Kidney (tissue), 14 donors: ENCODE measurements around the gene QSER1. TPM values are rescaled to one million over a fixed set of nuclear protein-coding genes. Genes with fewer than 3 reads are reported as not detected.

Source experiments
- DNase-seq, 5 donors: peaks; one replicate each; pipeline ENCODE4 v3.0.0-alpha.2; 2013 to 2020
- FAIRE-seq: peaks from 2 replicates; lab custom pipeline; 2012; peaks lifted over from hg19 to GRCh38; lab: Jason Lieb, UNC
- H3K27ac ChIP-seq, 2 donors: one replicate each; pipeline ENCODE4 v1.7.0; 2013; ENCODE audit warnings: low read depth in 2 of 2, low read length in 2 of 2, inconsistent platforms in 1 of 2
- H3K27me3 ChIP-seq: one replicate; pipeline ENCODE4 v1.7.1; 2013; ENCODE audit warnings: low read length, inconsistent platforms; ENCODE audit not compliant: control insufficient read depth, insufficient read depth
- H3K36me3 ChIP-seq, 3 donors: one replicate each; pipeline versions ENCODE4 v1.7.0 to v1.7.1; 2013; ENCODE audit warnings: low read length in 3 of 3, control low read depth in 1 of 3, inconsistent platforms in 1 of 3; ENCODE audit not compliant: insufficient read depth in 3 of 3, control insufficient read depth in 2 of 3
- H3K4me1 ChIP-seq, 3 donors: one replicate each; pipeline versions ENCODE4 v1.7.0 to v1.7.1; 2013; ENCODE audit warnings: low read length in 3 of 3, inconsistent platforms in 1 of 3, low read depth in 1 of 3; ENCODE audit not compliant: control insufficient read depth in 2 of 3, insufficient read depth in 2 of 3
- H3K4me3 ChIP-seq, 3 donors: one replicate each; pipeline versions ENCODE4 v1.7.0 to v1.8.1; 2013; ENCODE audit warnings: low read length in 3 of 3, control low read depth in 1 of 3, inconsistent platforms in 1 of 3
- H3K9ac ChIP-seq, 3 donors: one replicate each; pipeline versions ENCODE4 v1.7.0 to v1.7.1; 2013; ENCODE audit warnings: low read length in 3 of 3, control low read depth in 1 of 3, inconsistent platforms in 1 of 3
- H3K9me3 ChIP-seq, 3 donors: one replicate each; pipeline versions ENCODE4 v1.7.0 to v1.7.1; 2013; ENCODE audit warnings: low read length in 3 of 3, control low read depth in 1 of 3, inconsistent platforms in 1 of 3; ENCODE audit not compliant: control insufficient read depth in 2 of 3, insufficient read depth in 1 of 3
- intact Hi-C: fragments of 100-400 bp; cut with DNase I; formaldehyde crosslinking; loops from one replicate; pipeline ENCODE4 v1.11.1; 2022
- polyA plus RNA-seq: library from polyadenylated mRNA; stranded (reverse); fragments of 350-450 nt; fragmentation: Illumina TruSeq; extraction: RNeasy Lipid Tissue Mini Kit (QIAGEN cat#74804); gene quantifications from one replicate; pipeline ENCODE4 v1.2.3, GENCODE V29; 2014; ENCODE audit warnings: low read depth, low replicate concordance; ENCODE audit not compliant: insufficient read depth
- total RNA-seq: library from RNA; stranded (reverse); fragmentation: NEBNext Ultra II Directional; extraction: Animal tissue kit (Norgen Biotek cat#: 25700); gene quantifications from one replicate; pipeline ENCODE4 v1.2.1, GENCODE V29; 2021
- TF ChIP-seq, protein P1 (sequence below): IDR thresholded peaks from 3 replicates; pipeline ENCODE4 v1.5.1; 2012; ENCODE audit warnings: mild to moderate bottlenecking, moderate library complexity, borderline replicate concordance; ENCODE audit not compliant: insufficient read depth; ENCODE audit errors: extremely low read depth
- donor health status: control.
- donor health status: control.
- donor health status: control.
- donor health status: control.
- donor health status: control.
- donor health status: DM: yes; HTN: yes; CAD: no.
- donor health status: Normal renal cell carcinoma (clear cell type).

Gene QSER1
- total and polyA plus RNA-seq, 2 donors from 2014 or later = 2.8 to 27.4 TPM

- DNase-seq (peak in 3 of 5 donors; percentile 52 to 77 (median 76)), FAIRE-seq (no peak)
- H3K36me3 ChIP-seq = no peaks in the 10 kb centered on the region
Measured at GRCh38 chr11:33021501-33021900, 128.9 kb downstream of the QSER1 start.

DNA sequence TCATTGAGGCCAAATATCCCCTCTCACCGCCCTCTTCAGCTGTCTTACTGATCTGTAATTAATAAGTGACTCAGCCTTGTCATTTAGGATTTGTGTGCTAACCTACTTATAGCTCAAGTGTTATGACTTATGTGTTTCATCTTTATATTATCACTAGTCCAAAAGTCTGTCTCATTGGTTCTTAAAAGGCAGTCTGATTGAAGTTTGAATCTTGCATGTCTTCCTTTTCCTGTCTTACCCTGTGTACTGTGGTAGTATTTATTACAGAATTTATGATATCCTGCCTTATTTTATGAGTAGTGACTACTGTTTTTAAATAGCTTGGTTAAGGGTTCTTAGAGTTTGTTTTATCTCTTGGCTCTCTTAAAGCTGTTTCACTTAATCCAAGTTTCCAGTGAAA is 129.3 kb downstream of the QSER1 start:
- TF ChIP-seq, protein P1, sequence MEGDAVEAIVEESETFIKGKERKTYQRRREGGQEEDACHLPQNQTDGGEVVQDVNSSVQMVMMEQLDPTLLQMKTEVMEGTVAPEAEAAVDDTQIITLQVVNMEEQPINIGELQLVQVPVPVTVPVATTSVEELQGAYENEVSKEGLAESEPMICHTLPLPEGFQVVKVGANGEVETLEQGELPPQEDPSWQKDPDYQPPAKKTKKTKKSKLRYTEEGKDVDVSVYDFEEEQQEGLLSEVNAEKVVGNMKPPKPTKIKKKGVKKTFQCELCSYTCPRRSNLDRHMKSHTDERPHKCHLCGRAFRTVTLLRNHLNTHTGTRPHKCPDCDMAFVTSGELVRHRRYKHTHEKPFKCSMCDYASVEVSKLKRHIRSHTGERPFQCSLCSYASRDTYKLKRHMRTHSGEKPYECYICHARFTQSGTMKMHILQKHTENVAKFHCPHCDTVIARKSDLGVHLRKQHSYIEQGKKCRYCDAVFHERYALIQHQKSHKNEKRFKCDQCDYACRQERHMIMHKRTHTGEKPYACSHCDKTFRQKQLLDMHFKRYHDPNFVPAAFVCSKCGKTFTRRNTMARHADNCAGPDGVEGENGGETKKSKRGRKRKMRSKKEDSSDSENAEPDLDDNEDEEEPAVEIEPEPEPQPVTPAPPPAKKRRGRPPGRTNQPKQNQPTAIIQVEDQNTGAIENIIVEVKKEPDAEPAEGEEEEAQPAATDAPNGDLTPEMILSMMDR = no peak
- no peak for FAIRE-seq
- H3K36me3 ChIP-seq = no peaks in the 10 kb centered on the region
- H3K27ac ChIP-seq = no peak overlapping the region
- H3K4me3 ChIP-seq = no peak overlapping the region
- H3K4me1 ChIP-seq = peaks cover 0 to 5% (median 3%) of the 10 kb centered on the region in 3 donors
- H3K9ac ChIP-seq = no peak overlapping the region
- no peaks in the 10 kb centered on the region for H3K27me3 ChIP-seq
- DNase-seq = peak in 2 of 5 donors; percentile 19 to 31
- no peaks in the 10 kb centered on the region for H3K9me3 ChIP-seq
- intact Hi-C loops = no loop called here

More at GRCh38 chr11:33021501-33021900, 128.9 kb downstream of the QSER1 start:
- no peaks in the 10 kb centered on the region for H3K9me3 ChIP-seq
- no peak overlapping the region for H3K9ac ChIP-seq
- TF ChIP-seq, protein P1 = no peak
- no peak overlapping the region for H3K27ac ChIP-seq
- no peak overlapping the region for H3K4me3 ChIP-seq
- H3K4me1 ChIP-seq = peaks cover 0 to 5% (median 3%) of the 10 kb centered on the region in 3 donors
- H3K27me3 ChIP-seq = no peaks in the 10 kb centered on the region
- intact Hi-C loops = no loop called here

DNA sequence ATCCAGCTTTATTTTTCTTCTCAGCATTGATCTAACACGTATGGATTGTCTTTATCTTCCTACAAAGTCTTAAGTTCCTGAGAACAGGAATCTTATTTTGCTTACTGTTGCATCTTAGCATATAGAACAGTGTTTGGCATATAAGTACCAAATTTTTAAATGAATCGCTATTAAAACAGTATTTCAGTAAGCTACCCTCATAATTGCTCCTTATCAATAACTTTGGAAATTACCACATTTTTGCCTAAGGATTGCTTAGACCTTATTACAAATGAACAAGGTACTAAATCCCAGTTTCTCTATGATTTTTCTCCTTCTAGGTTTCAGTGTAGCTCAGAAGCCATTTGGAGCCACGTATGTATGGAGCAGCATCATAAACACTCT is 132.7 kb downstream of the QSER1 start:
- Histone ChIP-seq H3K36me3 (no peaks in the 10 kb centered on the region), H3K27ac (no peak overlapping the region), H3K4me1 (peaks cover 0 to 5% (median 3%) of the 10 kb centered on the region in 3 donors), H3K9ac (no peak overlapping the region), H3K27me3 (no peaks in the 10 kb centered on the region), H3K4me3 (no peak overlapping the region), H3K9me3 (no peaks in the 10 kb centered on the region)
- FAIRE-seq (no peak), DNase-seq (no peak)
- intact Hi-C loops = no loop called here
- TF ChIP-seq, protein P1 = no peak

GRCh38 chr11:33027233-33027632 is 134.6 kb downstream of the QSER1 start:
- no peaks in the 10 kb centered on the region for H3K9me3 ChIP-seq
- intact Hi-C loops = no loop called here
- no peaks in the 10 kb centered on the region for H3K27me3 ChIP-seq
- no peaks in the 10 kb centered on the region for H3K4me1 ChIP-seq
- DNase-seq (no peak), FAIRE-seq (no peak)
- H3K36me3 ChIP-seq = no peaks in the 10 kb centered on the region
- H3K9ac ChIP-seq = no peak overlapping the region
- H3K4me3 ChIP-seq = no peak overlapping the region
- no peak overlapping the region for H3K27ac ChIP-seq
- TF ChIP-seq, protein P1 = no peak
